ENCODE data around the gene DHRS4. TPM values are rescaled to one million over a fixed set of nuclear protein-coding genes. Genes with fewer than 3 reads are reported as not detected.
A peak's percentile ranks its signal among the peaks of the same experiment; 100 is the strongest.

DHRS4 gene
- total and polyA plus RNA-seq, 2 of the 13 experiments (the other 11 are each of a cell fraction or from before 2014, with no cell fraction given): 23.9 to 45.1 TPM

DNA sequence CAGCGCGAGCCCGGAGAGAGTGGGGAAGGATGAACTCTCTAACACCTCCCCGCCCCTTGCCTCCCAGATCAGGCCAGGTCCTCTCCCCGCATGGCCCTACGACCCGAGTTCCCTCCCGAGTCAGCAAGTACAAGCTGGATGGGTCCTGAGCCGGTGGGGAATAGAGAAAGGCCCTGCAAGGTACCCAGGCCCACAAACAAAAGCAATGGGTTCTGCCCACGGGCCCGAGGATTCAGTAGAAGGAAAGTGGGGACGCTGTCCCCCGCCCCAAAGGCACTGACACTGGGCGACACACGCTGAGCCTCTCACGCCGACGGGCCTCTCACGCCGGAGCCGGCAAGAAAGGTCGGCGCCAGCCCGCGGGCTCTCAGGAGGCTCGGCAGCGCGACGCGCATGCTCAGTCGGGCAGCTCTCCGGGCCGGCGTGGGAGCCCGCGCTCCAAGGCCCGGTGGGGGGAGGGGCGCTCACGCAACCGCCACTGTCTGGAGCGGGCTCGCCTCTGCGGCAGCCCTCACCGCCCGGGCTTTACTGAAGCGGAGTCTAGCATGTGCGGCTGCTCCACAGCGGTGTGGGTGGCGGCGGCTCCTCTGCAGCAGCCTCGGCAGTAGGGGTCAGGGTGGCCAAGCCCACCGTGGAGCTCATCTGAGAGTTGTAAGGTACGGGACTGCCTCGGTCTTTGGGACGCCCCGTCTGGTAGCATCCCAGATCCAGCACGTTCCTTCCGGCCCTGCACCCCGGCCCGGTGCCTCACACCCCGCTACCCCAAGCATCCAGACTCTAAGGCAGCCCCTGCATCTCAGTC, 16.1 kb downstream of the DHRS4 start (continued):
- TF ChIP-seq ZSCAN25 (CRISPR knock-in tag; IDR thresholded peaks at IDR 0.05) (peak; percentile 25; the same call in 1 of the 2 replicates), ZNF607 (CRISPR knock-in tag; IDR thresholded peaks at IDR 0.05; ENCODE audit: borderline replicate concordance) (0 out of 2 replicates have a peak, but pooled peaks have one; percentile 52), ZNF205 (CRISPR knock-in tag; IDR thresholded peaks at IDR 0.05) (0 out of 2 replicates have a peak, but pooled peaks have one; percentile 60), MED1 (CRISPR knock-in tag; IDR thresholded peaks at IDR 0.05) (0 out of 2 replicates have a peak, but pooled peaks have one; percentile 38), EEA1 (CRISPR knock-in tag; IDR thresholded peaks at IDR 0.05; ENCODE audit: borderline replicate concordance) (peak; percentile 64; the same call in 1 of the 2 replicates), DNMT1 (CRISPR knock-in tag; IDR thresholded peaks at IDR 0.05) (peak; percentile 79; the same call in 1 of the 2 replicates), PPARG (CRISPR knock-in tag; conservative IDR thresholded peaks at IDR 0.05) (peak; percentile 64; the same call in 1 of the 2 replicates), KDM3A (CRISPR knock-in tag; IDR thresholded peaks at IDR 0.05; ENCODE audit: low read depth) (peak; percentile 93)
- TF ChIP-seq, protein P1, sequence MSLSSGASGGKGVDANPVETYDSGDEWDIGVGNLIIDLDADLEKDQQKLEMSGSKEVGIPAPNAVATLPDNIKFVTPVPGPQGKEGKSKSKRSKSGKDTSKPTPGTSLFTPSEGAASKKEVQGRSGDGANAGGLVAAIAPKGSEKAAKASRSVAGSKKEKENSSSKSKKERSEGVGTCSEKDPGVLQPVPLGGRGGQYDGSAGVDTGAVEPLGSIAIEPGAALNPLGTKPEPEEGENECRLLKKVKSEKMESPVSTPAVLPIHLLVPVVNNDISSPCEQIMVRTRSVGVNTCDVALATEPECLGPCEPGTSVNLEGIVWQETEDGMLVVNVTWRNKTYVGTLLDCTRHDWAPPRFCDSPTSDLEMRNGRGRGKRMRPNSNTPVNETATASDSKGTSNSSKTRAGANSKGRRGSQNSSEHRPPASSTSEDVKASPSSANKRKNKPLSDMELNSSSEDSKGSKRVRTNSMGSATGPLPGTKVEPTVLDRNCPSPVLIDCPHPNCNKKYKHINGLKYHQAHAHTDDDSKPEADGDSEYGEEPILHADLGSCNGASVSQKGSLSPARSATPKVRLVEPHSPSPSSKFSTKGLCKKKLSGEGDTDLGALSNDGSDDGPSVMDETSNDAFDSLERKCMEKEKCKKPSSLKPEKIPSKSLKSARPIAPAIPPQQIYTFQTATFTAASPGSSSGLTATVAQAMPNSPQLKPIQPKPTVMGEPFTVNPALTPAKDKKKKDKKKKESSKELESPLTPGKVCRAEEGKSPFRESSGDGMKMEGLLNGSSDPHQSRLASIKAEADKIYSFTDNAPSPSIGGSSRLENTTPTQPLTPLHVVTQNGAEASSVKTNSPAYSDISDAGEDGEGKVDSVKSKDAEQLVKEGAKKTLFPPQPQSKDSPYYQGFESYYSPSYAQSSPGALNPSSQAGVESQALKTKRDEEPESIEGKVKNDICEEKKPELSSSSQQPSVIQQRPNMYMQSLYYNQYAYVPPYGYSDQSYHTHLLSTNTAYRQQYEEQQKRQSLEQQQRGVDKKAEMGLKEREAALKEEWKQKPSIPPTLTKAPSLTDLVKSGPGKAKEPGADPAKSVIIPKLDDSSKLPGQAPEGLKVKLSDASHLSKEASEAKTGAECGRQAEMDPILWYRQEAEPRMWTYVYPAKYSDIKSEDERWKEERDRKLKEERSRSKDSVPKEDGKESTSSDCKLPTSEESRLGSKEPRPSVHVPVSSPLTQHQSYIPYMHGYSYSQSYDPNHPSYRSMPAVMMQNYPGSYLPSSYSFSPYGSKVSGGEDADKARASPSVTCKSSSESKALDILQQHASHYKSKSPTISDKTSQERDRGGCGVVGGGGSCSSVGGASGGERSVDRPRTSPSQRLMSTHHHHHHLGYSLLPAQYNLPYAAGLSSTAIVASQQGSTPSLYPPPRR (CRISPR knock-in tag; IDR thresholded peaks at IDR 0.05; ENCODE audit: borderline replicate concordance): peak; percentile 59; the same call in 1 of the 2 replicates
- TF ChIP-seq, protein P2, sequence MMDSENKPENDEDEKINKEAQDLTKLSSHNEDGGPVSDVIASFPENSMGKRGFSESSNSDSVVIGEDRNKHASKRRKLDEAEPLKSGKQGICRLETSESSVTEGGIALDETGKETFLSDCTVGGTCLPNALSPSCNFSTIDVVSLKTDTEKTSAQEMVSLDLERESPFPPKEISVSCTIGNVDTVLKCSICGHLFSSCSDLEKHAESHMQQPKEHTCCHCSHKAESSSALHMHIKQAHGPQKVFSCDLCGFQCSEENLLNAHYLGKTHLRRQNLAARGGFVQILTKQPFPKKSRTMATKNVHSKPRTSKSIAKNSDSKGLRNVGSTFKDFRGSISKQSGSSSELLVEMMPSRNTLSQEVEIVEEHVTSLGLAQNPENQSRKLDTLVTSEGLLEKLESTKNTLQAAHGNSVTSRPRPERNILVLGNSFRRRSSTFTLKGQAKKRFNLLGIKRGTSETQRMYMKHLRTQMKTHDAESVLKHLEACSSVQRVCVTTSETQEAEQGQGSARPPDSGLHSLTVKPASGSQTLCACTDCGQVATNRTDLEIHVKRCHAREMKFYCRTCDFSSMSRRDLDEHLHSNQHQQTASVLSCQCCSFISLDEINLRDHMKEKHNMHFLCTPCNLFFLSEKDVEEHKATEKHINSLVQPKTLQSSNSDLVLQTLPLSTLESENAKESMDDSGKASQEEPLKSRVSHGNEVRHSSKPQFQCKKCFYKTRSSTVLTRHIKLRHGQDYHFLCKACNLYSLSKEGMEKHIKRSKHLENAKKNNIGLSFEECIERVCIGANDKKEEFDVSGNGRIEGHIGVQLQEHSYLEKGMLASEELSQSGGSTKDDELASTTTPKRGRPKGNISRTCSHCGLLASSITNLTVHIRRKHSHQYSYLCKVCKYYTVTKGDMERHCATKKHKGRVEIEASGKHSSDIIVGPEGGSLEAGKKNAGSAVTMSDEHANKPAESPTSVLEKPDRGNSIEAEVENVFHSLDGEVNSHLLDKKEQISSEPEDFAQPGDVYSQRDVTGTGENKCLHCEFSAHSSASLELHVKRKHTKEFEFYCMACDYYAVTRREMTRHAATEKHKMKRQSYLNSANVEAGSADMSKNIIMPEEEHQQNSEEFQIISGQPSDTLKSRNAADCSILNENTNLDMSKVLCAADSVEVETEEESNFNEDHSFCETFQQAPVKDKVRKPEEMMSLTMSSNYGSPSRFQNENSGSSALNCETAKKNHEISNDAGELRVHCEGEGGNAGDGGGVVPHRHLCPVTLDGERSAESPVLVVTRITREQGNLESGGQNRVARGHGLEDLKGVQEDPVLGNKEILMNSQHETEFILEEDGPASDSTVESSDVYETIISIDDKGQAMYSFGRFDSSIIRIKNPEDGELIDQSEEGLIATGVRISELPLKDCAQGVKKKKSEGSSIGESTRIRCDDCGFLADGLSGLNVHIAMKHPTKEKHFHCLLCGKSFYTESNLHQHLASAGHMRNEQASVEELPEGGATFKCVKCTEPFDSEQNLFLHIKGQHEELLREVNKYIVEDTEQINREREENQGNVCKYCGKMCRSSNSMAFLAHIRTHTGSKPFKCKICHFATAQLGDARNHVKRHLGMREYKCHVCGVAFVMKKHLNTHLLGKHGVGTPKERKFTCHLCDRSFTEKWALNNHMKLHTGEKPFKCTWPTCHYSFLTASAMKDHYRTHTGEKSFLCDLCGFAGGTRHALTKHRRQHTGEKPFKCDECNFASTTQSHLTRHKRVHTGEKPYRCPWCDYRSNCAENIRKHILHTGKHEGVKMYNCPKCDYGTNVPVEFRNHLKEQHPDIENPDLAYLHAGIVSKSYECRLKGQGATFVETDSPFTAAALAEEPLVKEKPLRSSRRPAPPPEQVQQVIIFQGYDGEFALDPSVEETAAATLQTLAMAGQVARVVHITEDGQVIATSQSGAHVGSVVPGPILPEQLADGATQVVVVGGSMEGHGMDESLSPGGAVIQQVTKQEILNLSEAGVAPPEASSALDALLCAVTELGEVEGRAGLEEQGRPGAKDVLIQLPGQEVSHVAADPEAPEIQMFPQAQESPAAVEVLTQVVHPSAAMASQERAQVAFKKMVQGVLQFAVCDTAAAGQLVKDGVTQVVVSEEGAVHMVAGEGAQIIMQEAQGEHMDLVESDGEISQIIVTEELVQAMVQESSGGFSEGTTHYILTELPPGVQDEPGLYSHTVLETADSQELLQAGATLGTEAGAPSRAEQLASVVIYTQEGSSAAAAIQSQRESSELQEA (CRISPR knock-in tag; IDR thresholded peaks at IDR 0.05; ENCODE audit: not compliant biosample characterization): peak; percentile 76
- TF ChIP-seq, protein P3, sequence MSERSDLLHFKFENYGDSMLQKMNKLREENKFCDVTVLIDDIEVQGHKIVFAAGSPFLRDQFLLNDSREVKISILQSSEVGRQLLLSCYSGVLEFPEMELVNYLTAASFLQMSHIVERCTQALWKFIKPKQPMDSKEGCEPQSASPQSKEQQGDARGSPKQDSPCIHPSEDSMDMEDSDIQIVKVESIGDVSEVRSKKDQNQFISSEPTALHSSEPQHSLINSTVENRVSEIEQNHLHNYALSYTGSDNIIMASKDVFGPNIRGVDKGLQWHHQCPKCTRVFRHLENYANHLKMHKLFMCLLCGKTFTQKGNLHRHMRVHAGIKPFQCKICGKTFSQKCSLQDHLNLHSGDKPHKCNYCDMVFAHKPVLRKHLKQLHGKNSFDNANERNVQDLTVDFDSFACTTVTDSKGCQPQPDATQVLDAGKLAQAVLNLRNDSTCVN (CRISPR knock-in tag; IDR thresholded peaks at IDR 0.05; ENCODE audit: borderline replicate concordance): peak; percentile 80
